Measurements from ENCODE around the gene CTAGE6. TPM values are rescaled to one million over a fixed set of nuclear protein-coding genes. Genes with fewer than 3 reads are reported as not detected.
"Not testable (repeated sequence)": the region's sequence is repeated elsewhere in the genome, so short reads cannot be mapped to it uniquely, and the experiment has no call there.

CTAGE6 gene
- total RNA-seq, 1 experiment from 2014 or later, result not detected

DNA sequence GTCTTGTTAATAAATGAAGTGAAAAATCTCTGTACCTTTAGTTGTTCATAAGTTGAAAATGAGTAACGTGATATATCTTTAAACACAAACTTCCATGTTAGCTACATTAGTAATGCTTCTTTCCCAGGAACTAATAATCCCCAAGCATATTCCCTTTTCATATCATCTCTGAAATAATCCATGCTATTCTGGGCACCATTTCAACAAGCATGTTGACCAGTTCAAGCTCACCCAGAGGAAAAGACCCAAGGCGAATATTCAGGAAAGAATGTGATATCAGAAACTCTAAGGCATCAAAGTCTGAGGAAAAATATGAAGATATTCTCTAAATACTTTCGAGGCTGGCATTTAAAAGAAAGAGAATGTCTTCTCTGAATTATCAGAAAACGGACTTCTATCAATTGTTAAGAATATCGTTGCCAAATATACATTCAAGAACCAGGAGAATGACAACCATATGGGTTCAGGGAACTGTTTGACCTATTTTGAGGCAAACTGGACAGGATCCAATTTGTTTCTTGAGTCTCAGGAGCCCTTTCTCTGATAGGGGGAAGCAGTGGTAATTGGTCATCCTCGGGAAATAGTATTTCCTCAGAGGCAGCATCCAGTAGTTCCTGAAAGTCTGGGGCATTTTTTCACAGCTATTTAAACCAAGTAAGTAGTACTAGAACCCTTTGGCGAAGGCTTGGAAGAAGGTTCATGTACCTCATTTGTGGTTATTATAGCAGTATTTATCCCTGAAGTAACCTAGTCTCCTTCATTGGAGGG lies 28.1 kb upstream of the CTAGE6 start:
- H4K20me1 ChIP-seq (ENCODE audit: insufficient read depth); H3F3A ChIP-seq (ENCODE audit: insufficient read depth, low read depth); H3K4me2 ChIP-seq; H3K4me1 ChIP-seq (replicated peaks; ENCODE audit: insufficient read depth); POLR2A ChIA-PET (ENCODE audit: unreplicated experiment); H3K4me3 ChIP-seq; BruUV-seq (replicated peaks); H3K9me2 ChIP-seq (ENCODE audit: insufficient read depth); H3K27me3 ChIP-seq (ENCODE audit: insufficient read depth, low read depth); H3K27ac ChIP-seq; CTCF ChIA-PET; H3K9me3 ChIP-seq (ENCODE audit: insufficient read depth, low read depth); intact Hi-C loops (cut with micrococcal nuclease; ENCODE audit: unreplicated experiment); H2AFZ ChIP-seq; H3K36me3 ChIP-seq (ENCODE audit: low read depth); H3K79me2 ChIP-seq (ENCODE audit: low read depth); DNase-seq: not testable (repeated sequence)

DNA sequence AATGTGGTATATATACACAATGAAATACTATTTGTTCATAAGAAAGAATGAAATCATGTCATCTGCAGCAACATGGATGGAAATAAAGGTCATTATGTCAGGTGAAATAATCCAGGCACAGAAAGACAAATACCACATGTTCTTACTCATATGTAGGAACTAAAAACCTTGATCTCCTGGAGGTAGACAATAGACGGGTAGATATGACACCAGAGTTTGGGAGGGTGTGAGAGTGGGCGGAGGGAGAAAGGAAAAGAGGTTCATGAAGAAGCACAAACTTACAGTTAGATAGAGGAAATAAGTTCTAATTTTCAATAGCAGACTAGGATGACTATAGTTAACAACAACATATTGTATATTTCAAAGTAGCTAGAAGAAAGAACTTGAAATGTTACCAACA lies 22.1 kb upstream of the CTAGE6 start:
- H3K36me3 ChIP-seq (ENCODE audit: low read depth); BruUV-seq (replicated peaks); H3K9me3 ChIP-seq (ENCODE audit: insufficient read depth, low read depth); intact Hi-C loops (cut with micrococcal nuclease; ENCODE audit: unreplicated experiment); H3F3A ChIP-seq (ENCODE audit: insufficient read depth, low read depth); H3K9me2 ChIP-seq (ENCODE audit: insufficient read depth); H4K20me1 ChIP-seq (ENCODE audit: insufficient read depth); H3K4me3 ChIP-seq; H3K27ac ChIP-seq; H3K27me3 ChIP-seq (ENCODE audit: insufficient read depth, low read depth); H3K79me2 ChIP-seq (ENCODE audit: low read depth); H2AFZ ChIP-seq; H3K4me2 ChIP-seq; CTCF ChIA-PET; DNase-seq; POLR2A ChIA-PET (ENCODE audit: unreplicated experiment); H3K4me1 ChIP-seq (replicated peaks; ENCODE audit: insufficient read depth): not testable (repeated sequence)

DNA sequence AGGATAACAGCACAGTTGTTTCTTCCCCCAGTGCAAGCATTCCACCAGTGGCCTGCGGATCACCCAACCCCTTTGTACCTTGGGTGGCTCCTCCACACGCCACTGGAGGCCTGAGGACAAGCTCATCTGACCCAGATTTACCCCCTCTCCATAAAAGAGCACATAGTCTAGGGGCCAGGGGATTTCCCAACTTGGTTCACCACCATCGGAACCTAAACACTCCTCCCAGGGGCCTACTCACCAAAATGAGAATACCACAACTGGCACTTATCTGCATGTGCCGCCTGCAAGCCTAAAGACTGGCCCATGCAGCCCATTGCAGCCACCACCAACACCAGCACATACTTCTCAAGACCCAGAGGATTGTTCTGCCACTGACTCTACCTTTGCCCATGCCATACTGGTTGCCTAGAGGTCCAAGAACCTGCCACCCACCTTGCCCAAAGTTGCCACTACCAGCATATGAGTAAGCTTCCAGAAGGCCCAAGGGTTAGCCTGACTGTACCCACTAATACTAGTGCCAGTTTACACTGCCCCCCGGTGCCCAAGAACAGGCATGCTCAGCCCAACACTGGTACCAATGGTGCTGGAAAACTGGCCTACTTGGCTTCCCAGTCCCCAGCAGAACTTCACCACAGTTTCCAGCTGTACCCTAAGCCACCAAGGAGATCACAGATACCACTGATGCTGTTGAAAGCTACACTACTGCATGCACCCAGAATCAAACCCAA lies 15.4 kb upstream of the CTAGE6 start:
- POLR2A ChIA-PET (ENCODE audit: unreplicated experiment); BruUV-seq (replicated peaks): not testable (repeated sequence)

DNA sequence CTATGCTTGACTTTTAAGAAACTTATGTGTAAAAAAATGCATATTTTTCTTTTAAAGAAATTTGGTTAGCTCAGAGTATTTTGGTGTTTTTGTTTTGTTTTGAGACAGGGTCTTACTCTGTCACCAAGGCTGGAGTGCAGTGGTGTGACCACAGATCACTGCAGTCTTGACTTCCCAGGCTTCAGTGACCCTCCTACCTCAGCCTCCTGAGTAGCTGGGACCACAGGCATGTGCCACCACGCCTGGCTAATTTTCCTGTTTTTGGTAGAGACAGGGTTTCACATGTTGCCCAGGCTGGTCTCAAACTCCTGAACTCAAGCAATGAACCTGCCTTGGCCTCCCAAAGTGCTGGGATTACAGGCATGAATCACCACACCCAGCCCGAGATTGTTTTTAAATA lies 10.0 kb upstream of the CTAGE6 start:
- H4K20me1 ChIP-seq (ENCODE audit: insufficient read depth); H2AFZ ChIP-seq; H3K4me2 ChIP-seq; H3K36me3 ChIP-seq (ENCODE audit: low read depth); BruUV-seq (replicated peaks); H3K4me3 ChIP-seq; H3K9me2 ChIP-seq (ENCODE audit: insufficient read depth); H3K27ac ChIP-seq; H3K9me3 ChIP-seq (ENCODE audit: insufficient read depth, low read depth); POLR2A ChIA-PET (ENCODE audit: unreplicated experiment); H3K4me1 ChIP-seq (replicated peaks; ENCODE audit: insufficient read depth); H3K27me3 ChIP-seq (ENCODE audit: insufficient read depth, low read depth); intact Hi-C loops (cut with micrococcal nuclease; ENCODE audit: unreplicated experiment); DNase-seq; CTCF ChIA-PET; H3K79me2 ChIP-seq (ENCODE audit: low read depth); H3F3A ChIP-seq (ENCODE audit: insufficient read depth, low read depth): not testable (repeated sequence)

More for the DNA sequence above, 15.4 kb upstream of the CTAGE6 start:
- H3K79me2 ChIP-seq (ENCODE audit: low read depth); H3K27ac ChIP-seq; H3K4me3 ChIP-seq; H3K9me3 ChIP-seq (ENCODE audit: insufficient read depth, low read depth); intact Hi-C loops (cut with micrococcal nuclease; ENCODE audit: unreplicated experiment); H3K4me1 ChIP-seq (replicated peaks; ENCODE audit: insufficient read depth); DNase-seq; H3K4me2 ChIP-seq; H3F3A ChIP-seq (ENCODE audit: insufficient read depth, low read depth); H2AFZ ChIP-seq; H3K27me3 ChIP-seq (ENCODE audit: insufficient read depth, low read depth); H4K20me1 ChIP-seq (ENCODE audit: insufficient read depth); H3K36me3 ChIP-seq (ENCODE audit: low read depth); CTCF ChIA-PET; H3K9me2 ChIP-seq (ENCODE audit: insufficient read depth): not testable (repeated sequence)

DNA sequence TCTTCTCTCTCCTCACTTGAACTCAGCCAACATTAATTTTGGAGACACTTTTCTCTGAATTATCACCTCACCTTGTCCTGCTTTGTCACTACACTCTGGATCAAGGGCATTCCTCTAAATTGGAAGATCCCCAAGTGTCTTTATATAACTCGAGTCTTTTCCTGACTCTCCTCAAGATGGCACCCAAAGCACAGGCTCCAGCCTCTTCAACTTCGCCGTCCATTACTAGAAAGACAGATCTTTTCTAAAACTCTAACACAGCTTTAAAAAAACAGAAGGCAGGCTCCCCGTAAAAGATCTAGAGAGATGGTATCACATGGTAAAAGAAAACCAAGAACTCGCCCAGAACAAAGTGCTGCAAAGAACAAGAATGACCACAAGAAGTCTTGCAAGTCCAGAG lies 8.2 kb upstream of the CTAGE6 start:
- H3K79me2 ChIP-seq (ENCODE audit: low read depth); intact Hi-C loops (cut with micrococcal nuclease; ENCODE audit: unreplicated experiment); H3F3A ChIP-seq (ENCODE audit: insufficient read depth, low read depth); H4K20me1 ChIP-seq (ENCODE audit: insufficient read depth); H2AFZ ChIP-seq; CTCF ChIA-PET; H3K4me3 ChIP-seq; H3K27ac ChIP-seq; H3K9me3 ChIP-seq (ENCODE audit: insufficient read depth, low read depth); BruUV-seq (replicated peaks); DNase-seq; H3K4me1 ChIP-seq (replicated peaks; ENCODE audit: insufficient read depth); H3K4me2 ChIP-seq; H3K9me2 ChIP-seq (ENCODE audit: insufficient read depth); H3K27me3 ChIP-seq (ENCODE audit: insufficient read depth, low read depth); POLR2A ChIA-PET (ENCODE audit: unreplicated experiment); H3K36me3 ChIP-seq (ENCODE audit: low read depth): not testable (repeated sequence)

DNA sequence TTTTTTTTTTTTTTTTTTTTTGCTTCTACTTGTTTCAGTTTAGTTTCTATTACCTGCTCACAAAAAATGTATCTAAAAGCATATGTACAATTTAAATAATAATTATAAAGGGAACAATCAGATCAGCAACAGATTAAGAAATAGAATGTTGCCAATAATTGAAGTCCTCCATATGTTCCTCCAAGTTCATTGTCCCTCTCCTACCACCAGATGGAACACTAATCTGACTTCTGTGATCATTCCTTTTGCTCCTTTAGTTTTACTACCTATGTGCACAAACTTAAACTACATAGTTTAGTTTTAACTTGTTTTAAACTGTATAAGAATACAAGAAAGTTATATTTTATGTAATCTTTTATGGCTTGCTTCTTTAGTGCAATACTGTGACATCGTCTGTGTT lies 5.6 kb upstream of the CTAGE6 start:
- H3K79me2 ChIP-seq (ENCODE audit: low read depth); H3K27ac ChIP-seq; H3K4me1 ChIP-seq (replicated peaks; ENCODE audit: insufficient read depth); CTCF ChIA-PET; H2AFZ ChIP-seq; DNase-seq; H3K4me3 ChIP-seq; H3K27me3 ChIP-seq (ENCODE audit: insufficient read depth, low read depth); H3K9me2 ChIP-seq (ENCODE audit: insufficient read depth); H3F3A ChIP-seq (ENCODE audit: insufficient read depth, low read depth); POLR2A ChIA-PET (ENCODE audit: unreplicated experiment); H3K4me2 ChIP-seq; H4K20me1 ChIP-seq (ENCODE audit: insufficient read depth); BruUV-seq (replicated peaks); H3K36me3 ChIP-seq (ENCODE audit: low read depth); H3K9me3 ChIP-seq (ENCODE audit: insufficient read depth, low read depth); intact Hi-C loops (cut with micrococcal nuclease; ENCODE audit: unreplicated experiment): not testable (repeated sequence)

DNA sequence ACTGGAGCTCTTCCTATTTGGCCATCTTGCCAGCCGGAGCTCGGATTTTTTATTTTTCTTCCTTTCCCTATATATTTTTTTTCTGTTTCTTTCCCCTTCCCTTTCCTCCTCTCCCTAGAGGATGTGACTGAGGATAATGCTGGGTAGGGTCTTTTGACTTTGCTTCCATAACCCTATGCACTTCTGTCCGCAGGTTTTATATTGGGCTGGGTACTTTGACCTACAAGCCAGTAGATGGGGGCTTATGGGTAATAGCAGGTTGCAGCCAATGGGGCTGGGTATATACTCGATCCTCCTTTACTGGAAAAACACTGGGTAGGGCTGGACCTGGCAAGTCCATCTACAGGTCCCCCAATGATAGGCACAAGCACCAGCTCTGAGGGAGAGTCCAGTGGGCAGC lies 12.2 kb downstream of the CTAGE6 start:
- H3F3A ChIP-seq (ENCODE audit: insufficient read depth, low read depth); H3K9me3 ChIP-seq (ENCODE audit: insufficient read depth, low read depth); H3K36me3 ChIP-seq (ENCODE audit: low read depth); H3K4me2 ChIP-seq; H3K27ac ChIP-seq; H3K4me1 ChIP-seq (replicated peaks; ENCODE audit: insufficient read depth); BruUV-seq (replicated peaks); H3K9me2 ChIP-seq (ENCODE audit: insufficient read depth); H2AFZ ChIP-seq; H3K4me3 ChIP-seq; POLR2A ChIA-PET (ENCODE audit: unreplicated experiment); H4K20me1 ChIP-seq (ENCODE audit: insufficient read depth); intact Hi-C loops (cut with micrococcal nuclease; ENCODE audit: unreplicated experiment); H3K79me2 ChIP-seq (ENCODE audit: low read depth); H3K27me3 ChIP-seq (ENCODE audit: insufficient read depth, low read depth); DNase-seq; CTCF ChIA-PET: not testable (repeated sequence)
